Measurements from ENCODE around the gene TNNI3. TPM values are rescaled to one million over a fixed set of nuclear protein-coding genes. Genes with fewer than 3 reads are reported as not detected.

TNNI3 gene
- total and polyA plus RNA-seq, 9 donors = 0.62 to 14.4 (median 2.4) TPM; not detected in 2

GRCh38 chr19:55188625-55189024 lies 31.1 kb upstream of the TNNI3 start:
- no peak overlapping the region for H3K27ac ChIP-seq
- H3K4me3 ChIP-seq = no peak overlapping the region
- TF ChIP-seq EP300 (IDR thresholded peaks at IDR 0.05) (no peak), POLR2A (IDR thresholded peaks at IDR 0.05) (no peak)
- WGBS, 3 donors = 57 to 60% (median 58%) methylated on average over 8 of the region's 8 CpGs
- intact Hi-C loops (cut with DNase I) = no loop called here
- no peak for DNase-seq
- H3K36me3 ChIP-seq = no peaks in the 10 kb centered on the region
- no peaks in the 10 kb centered on the region for H3K27me3 ChIP-seq
- no peaks in the 10 kb centered on the region for H3K9me3 ChIP-seq
- H3K4me1 ChIP-seq (ENCODE audit: insufficient read depth) = no peaks in the 10 kb centered on the region

- intact Hi-C loops (cut with DNase I) = no loop called here
- TF ChIP-seq POLR2A (IDR thresholded peaks at IDR 0.05) (no peak), EP300 (IDR thresholded peaks at IDR 0.05) (no peak), CTCF (IDR thresholded peaks at IDR 0.05) (no peak)
- H3K27me3 ChIP-seq = no peaks in the 10 kb centered on the region
These were observed 28.5 kb upstream of the TNNI3 start for GRCh38 chr19:55186080-55186479.

GRCh38 chr19:55181740-55182139 lies 24.2 kb upstream of the TNNI3 start:
- peaks cover 5% of the 10 kb centered on the region for H3K27me3 ChIP-seq
- intact Hi-C loops (cut with DNase I) = no loop called here
- TF ChIP-seq POLR2A (IDR thresholded peaks at IDR 0.05) (no peak), EP300 (IDR thresholded peaks at IDR 0.05) (no peak), CTCF (IDR thresholded peaks at IDR 0.05) (no peak)
- WGBS, 3 donors = 71 to 72% (median 71%) methylated on average over 20 of the region's 20 CpGs
- no peaks in the 10 kb centered on the region for H3K9me3 ChIP-seq
- no peaks in the 10 kb centered on the region for H3K36me3 ChIP-seq
- H3K27ac ChIP-seq = no peak overlapping the region
- H3K4me3 ChIP-seq = no peak overlapping the region
- H3K4me1 ChIP-seq (ENCODE audit: insufficient read depth) = peaks cover 9% of the 10 kb centered on the region
- DNase-seq = no peak

More at GRCh38 chr19:55186080-55186479, 28.5 kb upstream of the TNNI3 start:
- 72 to 80% (median 78%) methylated on average over 11 to 12 of the region's 12 CpGs for WGBS, 3 donors
- H3K9me3 ChIP-seq = no peaks in the 10 kb centered on the region
- H3K4me3 ChIP-seq = no peak overlapping the region
- no peaks in the 10 kb centered on the region for H3K36me3 ChIP-seq
- no peaks in the 10 kb centered on the region for H3K4me1 ChIP-seq (ENCODE audit: insufficient read depth)
- H3K27ac ChIP-seq = no peak overlapping the region
- no peak for DNase-seq

GRCh38 chr19:55179606-55180484 lies 22.3 kb upstream of the TNNI3 start, which contains the start of gene SYT5:
SYT5 (minus strand) TSS chr19:55180289; CDS start chr19:55179041, 1,248 bp downstream.
- Histone ChIP-seq H3K27me3 (peaks cover 5% of the 10 kb centered on the region), H3K4me1 (ENCODE audit: insufficient read depth) (peaks cover 9% of the 10 kb centered on the region), H3K36me3 (no peaks in the 10 kb centered on the region), H3K4me3 (no peak within 1 kb of the TSS), H3K27ac (no peak within 1 kb of the TSS), H3K9me3 (no peaks in the 10 kb centered on the region)
- DNase-seq = peak in 2 of 5 donors; percentile 20 to 54
- WGBS, 3 donors = 0 to 1% (median 0%) methylated on average over 60 to 68 of the region's 68 CpGs
- intact Hi-C loops (cut with DNase I) = no loop called here
- TF ChIP-seq POLR2A (IDR thresholded peaks at IDR 0.05) (no peak), CTCF (IDR thresholded peaks at IDR 0.05) (no peak), EP300 (IDR thresholded peaks at IDR 0.05) (no peak)

Data from ovary (tissue), 9 donors.